GM18858 (cell line): Measurements from ENCODE around the gene RPS25.
"Not testable (repeated sequence)": the region's sequence is repeated elsewhere in the genome, so short reads cannot be mapped to it uniquely, and the experiment has no call there.

Experiments used
- ATAC-seq: cut with Tn5 transposase; IDR thresholded peaks from one replicate; pipeline ENCODE4 v1.9.1; 2021; ENCODE audit not compliant: unreplicated experiment

RPS25 gene

GRCh38 chr11:119018074-119018938, at the start of gene RPS25, which contains the start of gene TRAPPC4:
RPS25 (minus strand) TSS chr11:119018343; CDS start chr11:119018284, 59 bp downstream.
TRAPPC4 (plus strand) TSS chr11:119018766; CDS start chr11:119018796, 30 bp downstream.
- ATAC-seq, result peak; percentile 68

- peak; percentile 66 for ATAC-seq
Measured at GRCh38 chr11:119067371-119068222, 49.5 kb upstream of the RPS25 start, which contains the start of gene VPS11. VPS11 (plus strand) TSS chr11:119067818; CDS start chr11:119067824, 6 bp downstream.

- no peak for ATAC-seq
Measured at GRCh38 chr11:119065369-119065768, 47.2 kb upstream of the RPS25 start.

- no peak for ATAC-seq
Measured at GRCh38 chr11:119062779-119063178, 44.6 kb upstream of the RPS25 start.

- ATAC-seq, result no peak
Measured at GRCh38 chr11:119061256-119061655, 43.1 kb upstream of the RPS25 start.

- ATAC-seq, result not testable (repeated sequence)
Measured at GRCh38 chr11:119059128-119059527, 41.0 kb upstream of the RPS25 start.

- ATAC-seq, result peak; percentile 74
Measured at GRCh38 chr11:119057000-119057769, 39.0 kb upstream of the RPS25 start, which contains the start of gene HYOU1. HYOU1 (minus strand) TSS chr11:119057205; CDS start chr11:119056160, 1,045 bp downstream.

- ATAC-seq, result no peak
Measured at GRCh38 chr11:119056421-119056999, 38.4 kb upstream of the RPS25 start.

GRCh38 chr11:119055901-119056300, 37.8 kb upstream of the RPS25 start:
- ATAC-seq, result no peak

GRCh38 chr11:119054418-119054817, 36.3 kb upstream of the RPS25 start:
- ATAC-seq, result no peak

- ATAC-seq, result no peak
Measured at GRCh38 chr11:119052163-119052814, 34.1 kb upstream of the RPS25 start.

GRCh38 chr11:119051440-119052162, 33.5 kb upstream of the RPS25 start:
- no peak for ATAC-seq

- ATAC-seq, result no peak
Measured at GRCh38 chr11:119049081-119049480, 30.9 kb upstream of the RPS25 start.

- no peak for ATAC-seq
Measured at GRCh38 chr11:119048644-119049043, 30.5 kb upstream of the RPS25 start.

GRCh38 chr11:119047205-119047604, 29.1 kb upstream of the RPS25 start:
- ATAC-seq, result no peak

GRCh38 chr11:119046489-119046888, 28.3 kb upstream of the RPS25 start:
- no peak for ATAC-seq

- ATAC-seq, result no peak
Measured at GRCh38 chr11:119044708-119045107, 26.6 kb upstream of the RPS25 start.

- ATAC-seq, result no peak
Measured at GRCh38 chr11:119042927-119043326, 24.8 kb upstream of the RPS25 start.
